ENCODE measurements around the gene DYRK1A. TPM values are rescaled to one million over a fixed set of nuclear protein-coding genes. Genes with fewer than 3 reads are reported as not detected.

The DYRK1A gene
- total RNA-seq, 1 experiment from 2014 or later = 49.3 TPM

DNA sequence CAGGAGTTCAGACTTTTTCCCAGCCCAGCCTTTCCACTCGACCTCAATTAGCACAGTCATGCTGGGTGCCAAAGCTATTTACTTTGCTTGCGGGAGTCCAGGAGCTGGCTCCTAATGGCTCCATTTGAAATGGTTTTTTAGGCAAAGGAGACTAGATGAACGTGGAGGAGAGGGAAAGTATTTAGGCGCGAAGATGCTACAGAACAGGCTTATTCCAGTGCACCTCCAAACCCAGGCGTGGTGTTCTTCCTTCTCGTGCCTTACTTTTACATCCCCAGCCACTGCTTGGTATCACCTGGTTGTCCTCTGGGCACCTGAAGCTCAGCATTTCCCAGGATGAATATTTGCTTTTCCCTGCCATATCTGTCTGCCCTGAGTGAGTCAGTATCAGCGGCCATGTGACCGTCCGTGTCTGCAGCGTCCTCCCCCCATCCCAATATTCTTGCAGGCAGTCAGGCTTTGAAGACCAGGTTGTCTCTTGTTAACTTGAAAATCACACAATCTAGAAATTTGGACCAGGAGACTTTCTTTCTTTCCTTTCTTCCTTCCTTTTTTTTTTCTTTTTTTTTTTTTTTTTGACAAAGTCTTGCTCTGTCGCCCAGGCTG, 198.5 kb downstream of the DYRK1A start:
- ChIA-PET POLR2A (no interaction called here), RAD21 (ENCODE audit: low non-redundant PET in 1 of 2, low total read pairs in 2 of 2, uncharacterized antibody in 2 of 2, unreplicated experiment in 2 of 2) (interaction anchor here in 1 of 2 experiments (0.6 kb wide), 1 partner anchor 107 kb away, joined by 3 read pairs; no protein-coding TSS in a partner anchor), CTCF (interaction anchor here (0.9 to 1.4 kb wide), 3 partner anchors 78 to 398 kb away, joined by 3 to 9 read pairs (median 3); no protein-coding TSS in a partner anchor)
- Histone ChIP-seq H3K4me1 (ENCODE audit: control insufficient read depth in 1 of 2, insufficient read depth in 2 of 2, low read length in 2 of 2) (peaks cover 16 to 29% of the 10 kb centered on the region in 2 experiments), H3K4me2 (ENCODE audit: low read length) (peak overlapping the region; percentile 100), H3K9ac (ENCODE audit: low read length) (peak overlapping the region; percentile 69), H3K9me3 (ENCODE audit: control insufficient read depth in 1 of 2, insufficient read depth in 1 of 2, low read depth in 1 of 2, low read length in 2 of 2) (peaks cover 0 to 5% of the 10 kb centered on the region in 2 experiments; a peak in 1 of 4 replicates), H2AFZ (ENCODE audit: low read depth, low read length, poor library complexity, severe bottlenecking) (no peak overlapping the region), H3K36me3 (ENCODE audit: control insufficient read depth in 1 of 2, insufficient read depth in 2 of 2, low read length in 2 of 2) (no peaks in the 10 kb centered on the region), H3K27me3 (ENCODE audit: insufficient read depth, low read length) (no peaks in the 10 kb centered on the region), H4K20me1 (ENCODE audit: insufficient read depth) (no peaks in the 10 kb centered on the region), H3K9me2 (ENCODE audit: insufficient read depth) (no peaks in the 10 kb centered on the region), H3K4me3 (replicated peaks in 1 of 2; ENCODE audit: low read depth in 1 of 2, low read length in 2 of 2) (peak overlapping the region; percentile 54 to 64), H3K79me2 (ENCODE audit: insufficient read depth, low read length) (no peaks in the 10 kb centered on the region), H3K27ac (ENCODE audit: low read depth, low read length) (peak overlapping the region; percentile 89)
- ATAC-seq = no peak; the same call in 1 of the 2 replicates
- TF ChIP-seq ZNF274 (IDR thresholded peaks at IDR 0.05; ENCODE audit: low read depth, low read length) = no peak
- TF ChIP-seq JUND (IDR thresholded peaks at IDR 0.05) = no peak
- TF ChIP-seq YY1 (IDR thresholded peaks at IDR 0.05; ENCODE audit: extremely low read depth, insufficient replicate concordance, low read depth, low read length) = no peak
- TF ChIP-seq EZH2 (IDR thresholded peaks at IDR 0.05) = no peak
- TF ChIP-seq EGR1 (IDR thresholded peaks at IDR 0.05; ENCODE audit: low read depth) = no peak
- TF ChIP-seq, protein P1, sequence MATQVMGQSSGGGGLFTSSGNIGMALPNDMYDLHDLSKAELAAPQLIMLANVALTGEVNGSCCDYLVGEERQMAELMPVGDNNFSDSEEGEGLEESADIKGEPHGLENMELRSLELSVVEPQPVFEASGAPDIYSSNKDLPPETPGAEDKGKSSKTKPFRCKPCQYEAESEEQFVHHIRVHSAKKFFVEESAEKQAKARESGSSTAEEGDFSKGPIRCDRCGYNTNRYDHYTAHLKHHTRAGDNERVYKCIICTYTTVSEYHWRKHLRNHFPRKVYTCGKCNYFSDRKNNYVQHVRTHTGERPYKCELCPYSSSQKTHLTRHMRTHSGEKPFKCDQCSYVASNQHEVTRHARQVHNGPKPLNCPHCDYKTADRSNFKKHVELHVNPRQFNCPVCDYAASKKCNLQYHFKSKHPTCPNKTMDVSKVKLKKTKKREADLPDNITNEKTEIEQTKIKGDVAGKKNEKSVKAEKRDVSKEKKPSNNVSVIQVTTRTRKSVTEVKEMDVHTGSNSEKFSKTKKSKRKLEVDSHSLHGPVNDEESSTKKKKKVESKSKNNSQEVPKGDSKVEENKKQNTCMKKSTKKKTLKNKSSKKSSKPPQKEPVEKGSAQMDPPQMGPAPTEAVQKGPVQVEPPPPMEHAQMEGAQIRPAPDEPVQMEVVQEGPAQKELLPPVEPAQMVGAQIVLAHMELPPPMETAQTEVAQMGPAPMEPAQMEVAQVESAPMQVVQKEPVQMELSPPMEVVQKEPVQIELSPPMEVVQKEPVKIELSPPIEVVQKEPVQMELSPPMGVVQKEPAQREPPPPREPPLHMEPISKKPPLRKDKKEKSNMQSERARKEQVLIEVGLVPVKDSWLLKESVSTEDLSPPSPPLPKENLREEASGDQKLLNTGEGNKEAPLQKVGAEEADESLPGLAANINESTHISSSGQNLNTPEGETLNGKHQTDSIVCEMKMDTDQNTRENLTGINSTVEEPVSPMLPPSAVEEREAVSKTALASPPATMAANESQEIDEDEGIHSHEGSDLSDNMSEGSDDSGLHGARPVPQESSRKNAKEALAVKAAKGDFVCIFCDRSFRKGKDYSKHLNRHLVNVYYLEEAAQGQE (IDR thresholded peaks at IDR 0.05; ENCODE audit: low read depth) = no peak
- TF ChIP-seq RAD21 (IDR thresholded peaks at IDR 0.05; ENCODE audit: low read depth) = no peak
- TF ChIP-seq SRF (IDR thresholded peaks at IDR 0.05; ENCODE audit: low read depth) = no peak
- no peak for TF ChIP-seq POLR2AphosphoS5 (IDR thresholded peaks at IDR 0.05; ENCODE audit: low read depth, low read length)
- no peak for DNase-seq (ENCODE audit: low read depth, low spot score)
- BruUV-seq (replicated peaks) = TSS peak; percentile 89
- intact Hi-C loops (cut with micrococcal nuclease) = no loop called here
